ENCODE results near the gene SRSF4. TPM values are rescaled to one million over a fixed set of nuclear protein-coding genes. Genes with fewer than 3 reads are reported as not detected.

The SRSF4 gene
- polyA plus RNA-seq, 1 donor = 149 TPM

DNA sequence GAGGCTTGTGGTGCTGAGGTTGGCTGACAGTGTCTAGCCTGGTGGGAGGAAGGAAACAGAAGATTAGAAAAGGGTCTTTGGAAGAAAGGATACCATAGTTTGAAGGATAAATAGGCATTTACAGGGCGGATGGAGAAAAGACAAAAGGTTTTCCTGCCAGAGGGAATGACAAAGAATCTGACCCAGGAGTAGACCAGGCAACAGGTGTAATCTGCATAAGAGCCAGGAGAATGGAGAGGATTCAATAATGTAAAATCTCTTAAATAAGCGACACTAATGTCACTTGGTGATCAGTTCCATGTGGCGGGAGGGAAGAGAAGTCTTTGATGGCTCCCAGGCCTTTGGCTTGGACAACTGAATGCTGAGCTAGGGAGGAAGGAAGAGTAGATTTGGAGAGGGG, 39.6 kb upstream of the SRSF4 start:
- H3K9me3 ChIP-seq (ENCODE audit: control insufficient read depth, low read depth, low read length) = no peaks in the 10 kb centered on the region
- 100% methylated on average over 2 of the region's 3 CpGs for WGBS (ENCODE audit: insufficient coverage, low lambda C conversion rate)
- H3K27ac ChIP-seq (ENCODE audit: low read length) = no peak overlapping the region
- peaks cover 32% of the 10 kb centered on the region for H3K36me3 ChIP-seq (ENCODE audit: control insufficient read depth, insufficient read depth, low read length)
- H3K27me3 ChIP-seq (ENCODE audit: control insufficient read depth, insufficient read depth, low read length) = no peaks in the 10 kb centered on the region
- H3K4me3 ChIP-seq (ENCODE audit: low read length) = no peak overlapping the region
- DNase-seq = no peak
- no peaks in the 10 kb centered on the region for H3K4me1 ChIP-seq (ENCODE audit: control insufficient read depth, insufficient read depth, low read length)

DNA sequence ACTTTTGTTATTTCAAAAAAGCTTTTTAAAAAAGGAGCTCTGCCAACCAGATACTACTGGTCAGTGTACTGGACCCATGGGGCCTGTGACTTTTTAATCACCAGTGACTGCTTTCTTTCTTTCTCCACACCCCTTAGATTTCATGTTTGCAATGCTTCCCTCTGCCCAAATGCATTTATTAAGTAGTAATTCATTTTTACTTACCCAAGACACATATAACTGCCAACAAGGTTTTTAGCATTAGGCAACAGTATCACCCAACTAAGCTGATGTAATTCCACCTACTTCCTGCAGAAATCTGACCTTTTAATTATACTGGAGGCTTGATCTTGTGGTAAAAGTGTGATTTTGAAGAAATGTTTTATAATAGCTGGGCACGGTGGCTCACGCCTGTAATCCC, 36.5 kb upstream of the SRSF4 start:
- no peaks in the 10 kb centered on the region for H3K9me3 ChIP-seq (ENCODE audit: control insufficient read depth, low read depth, low read length)
- H3K27me3 ChIP-seq (ENCODE audit: control insufficient read depth, insufficient read depth, low read length) = no peaks in the 10 kb centered on the region
- DNase-seq = no peak
- no peak overlapping the region for H3K4me3 ChIP-seq (ENCODE audit: low read length)
- peaks cover 44% of the 10 kb centered on the region for H3K36me3 ChIP-seq (ENCODE audit: control insufficient read depth, insufficient read depth, low read length)
- no peak overlapping the region for H3K27ac ChIP-seq (ENCODE audit: low read length)
- H3K4me1 ChIP-seq (ENCODE audit: control insufficient read depth, insufficient read depth, low read length) = no peaks in the 10 kb centered on the region
- no CpG with 5 or more reads among the region's 2 CpGs for WGBS (ENCODE audit: insufficient coverage, low lambda C conversion rate)

DNA sequence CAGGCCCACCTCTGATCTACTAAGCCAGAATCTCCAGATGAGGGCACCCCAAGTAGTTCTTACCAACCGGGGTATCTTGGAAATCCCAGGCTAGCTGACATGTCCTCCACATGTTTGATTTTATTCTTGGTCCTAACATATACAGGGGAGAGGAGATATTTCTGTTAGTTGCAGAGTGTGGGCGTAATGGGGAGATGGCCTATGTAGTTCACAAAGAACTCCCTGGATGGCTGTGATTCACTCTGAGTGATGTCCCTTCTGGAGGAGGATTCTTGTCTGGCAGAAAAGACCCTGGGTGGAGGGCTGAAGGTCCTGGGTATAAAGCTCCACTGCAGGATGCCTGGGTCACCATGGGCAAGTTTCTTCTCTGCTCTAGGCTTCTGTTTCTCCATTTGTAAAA, 35.9 kb upstream of the SRSF4 start:
- Histone ChIP-seq H3K4me1 (ENCODE audit: control insufficient read depth, insufficient read depth, low read length) (no peaks in the 10 kb centered on the region), H3K36me3 (ENCODE audit: control insufficient read depth, insufficient read depth, low read length) (peaks cover 47% of the 10 kb centered on the region), H3K9me3 (ENCODE audit: control insufficient read depth, low read depth, low read length) (no peaks in the 10 kb centered on the region), H3K4me3 (ENCODE audit: low read length) (no peak overlapping the region), H3K27me3 (ENCODE audit: control insufficient read depth, insufficient read depth, low read length) (no peaks in the 10 kb centered on the region), H3K27ac (ENCODE audit: low read length) (no peak overlapping the region)
- WGBS (ENCODE audit: insufficient coverage, low lambda C conversion rate) = no CpG with 5 or more reads among the region's 2 CpGs
- no peak for DNase-seq

DNA sequence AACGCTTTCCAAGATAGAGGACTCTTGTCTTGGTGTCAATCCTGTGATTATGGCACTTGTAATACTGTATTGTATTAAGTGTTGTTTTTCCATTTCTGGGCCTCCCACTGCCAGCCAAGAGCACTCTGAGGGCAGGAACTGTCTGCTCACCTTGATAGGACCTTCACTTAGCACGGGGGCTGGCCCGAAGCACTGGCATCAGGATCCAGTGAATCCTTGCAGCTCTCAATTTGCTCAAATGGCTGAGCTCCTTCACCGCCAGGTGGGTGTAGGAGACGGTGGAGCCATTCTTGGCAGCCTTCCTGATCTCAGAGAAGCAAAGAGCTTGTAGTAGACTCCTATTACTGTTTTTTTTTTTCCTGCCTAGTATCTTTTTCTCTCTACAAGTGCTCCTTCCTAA, 31.4 kb upstream of the SRSF4 start:
- no peak for DNase-seq
- H3K9me3 ChIP-seq (ENCODE audit: control insufficient read depth, low read depth, low read length) = no peaks in the 10 kb centered on the region
- WGBS (ENCODE audit: insufficient coverage, low lambda C conversion rate) = no CpG with 5 or more reads among the region's 5 CpGs
- no peak overlapping the region for H3K27ac ChIP-seq (ENCODE audit: low read length)
- H3K4me3 ChIP-seq (ENCODE audit: low read length) = no peak overlapping the region
- no peaks in the 10 kb centered on the region for H3K27me3 ChIP-seq (ENCODE audit: control insufficient read depth, insufficient read depth, low read length)
- peaks cover 54% of the 10 kb centered on the region for H3K36me3 ChIP-seq (ENCODE audit: control insufficient read depth, insufficient read depth, low read length)
- peaks cover 8% of the 10 kb centered on the region for H3K4me1 ChIP-seq (ENCODE audit: control insufficient read depth, insufficient read depth, low read length)

DNA sequence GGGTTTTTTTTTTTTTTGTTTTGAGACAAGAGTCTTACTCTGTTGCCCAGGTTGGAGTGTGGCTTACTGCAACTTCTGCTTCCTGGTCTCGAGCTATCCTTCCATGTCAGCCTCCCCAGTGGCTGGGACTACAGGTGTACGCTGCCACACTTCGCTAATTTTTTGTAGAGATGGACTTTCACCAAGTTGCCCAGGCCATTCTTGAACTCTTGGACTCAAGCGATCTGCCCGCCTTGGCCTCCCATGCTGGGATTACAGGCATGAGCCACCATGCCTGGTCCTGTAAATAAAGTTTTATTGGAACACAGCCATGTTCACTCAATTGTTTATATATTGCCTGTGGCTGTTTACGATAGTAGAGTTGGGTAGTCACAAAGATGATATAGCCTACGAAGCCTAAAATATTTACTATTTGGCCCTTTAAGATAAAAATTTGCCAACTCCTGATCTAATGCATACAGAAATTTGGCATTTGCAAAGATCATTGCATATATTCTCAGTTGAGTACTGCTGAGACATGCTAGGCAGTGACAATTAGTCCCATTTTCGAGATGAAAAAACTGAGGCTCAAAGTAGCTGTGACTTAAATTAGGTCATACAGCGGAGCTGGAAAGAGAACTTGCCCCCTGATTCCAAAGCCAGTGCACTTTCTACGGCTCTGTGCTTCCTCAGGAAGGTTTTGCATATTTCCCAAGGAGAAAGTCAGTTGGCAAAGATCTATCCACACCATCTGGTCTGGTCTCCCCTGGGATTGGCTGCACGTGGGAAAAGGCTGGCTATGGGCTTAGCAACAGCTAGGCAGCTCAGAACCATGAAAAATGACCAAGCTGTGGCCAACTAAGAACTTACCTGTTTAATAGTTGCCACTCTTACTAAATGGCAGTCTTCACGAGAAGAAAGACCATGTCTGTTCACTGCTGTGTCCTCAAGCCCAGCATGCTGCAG, 29.7 kb upstream of the SRSF4 start:
- Histone ChIP-seq H3K27ac (ENCODE audit: low read length) (no peak overlapping the region), H3K4me1 (ENCODE audit: control insufficient read depth, insufficient read depth, low read length) (peaks cover 16% of the 10 kb centered on the region), H3K9me3 (ENCODE audit: control insufficient read depth, low read depth, low read length) (no peaks in the 10 kb centered on the region), H3K4me3 (ENCODE audit: low read length) (no peak overlapping the region), H3K27me3 (ENCODE audit: control insufficient read depth, insufficient read depth, low read length) (no peaks in the 10 kb centered on the region), H3K36me3 (ENCODE audit: control insufficient read depth, insufficient read depth, low read length) (peaks cover 57% of the 10 kb centered on the region)
- WGBS (ENCODE audit: insufficient coverage, low lambda C conversion rate) = no CpG with 5 or more reads among the region's 12 CpGs
- no peak for DNase-seq

DNA sequence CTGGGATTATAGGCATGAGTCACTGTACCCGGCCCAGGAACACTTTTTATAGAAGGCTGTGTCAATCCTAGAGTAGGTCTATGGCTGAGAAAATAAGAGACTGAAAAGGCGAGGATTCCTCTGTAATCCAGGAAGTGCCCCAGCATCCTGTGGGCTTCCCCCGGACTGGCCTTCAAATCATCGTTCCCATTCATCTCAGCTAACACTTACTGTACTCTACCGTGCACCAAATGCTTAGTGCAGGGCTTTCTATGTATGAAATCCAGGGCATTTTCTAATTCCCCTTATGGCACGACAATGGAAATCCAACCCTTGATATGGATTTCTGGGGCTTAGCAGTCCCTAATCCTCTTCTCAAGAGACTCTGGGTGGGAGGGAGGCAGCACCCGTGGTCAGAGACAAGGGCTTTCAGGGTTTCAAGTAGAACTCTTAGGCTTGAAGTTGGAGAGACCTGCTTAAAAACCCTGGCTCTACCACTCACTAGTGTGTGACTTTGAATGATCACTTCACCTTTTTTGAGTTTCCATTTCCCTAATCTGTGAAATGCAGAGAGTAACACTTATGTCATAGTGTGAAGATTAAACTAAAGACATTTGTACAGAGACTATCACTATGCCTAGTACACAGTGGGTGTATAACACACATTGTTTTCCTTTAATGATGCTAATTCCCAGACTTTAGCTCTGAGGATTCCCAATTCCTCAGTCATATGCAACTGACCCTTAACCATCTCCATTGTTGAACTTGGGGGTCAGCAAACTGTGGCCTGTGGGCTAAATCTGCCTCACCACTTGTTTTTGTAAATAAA, 28.8 kb upstream of the SRSF4 start:
- WGBS (ENCODE audit: insufficient coverage, low lambda C conversion rate) = no CpG with 5 or more reads among the region's 7 CpGs
- Histone ChIP-seq H3K4me3 (ENCODE audit: low read length) (no peak overlapping the region), H3K27ac (ENCODE audit: low read length) (no peak overlapping the region), H3K36me3 (ENCODE audit: control insufficient read depth, insufficient read depth, low read length) (peaks cover 54% of the 10 kb centered on the region), H3K27me3 (ENCODE audit: control insufficient read depth, insufficient read depth, low read length) (no peaks in the 10 kb centered on the region), H3K4me1 (ENCODE audit: control insufficient read depth, insufficient read depth, low read length) (peaks cover 16% of the 10 kb centered on the region), H3K9me3 (ENCODE audit: control insufficient read depth, low read depth, low read length) (no peaks in the 10 kb centered on the region)
- no peak for DNase-seq

DNA sequence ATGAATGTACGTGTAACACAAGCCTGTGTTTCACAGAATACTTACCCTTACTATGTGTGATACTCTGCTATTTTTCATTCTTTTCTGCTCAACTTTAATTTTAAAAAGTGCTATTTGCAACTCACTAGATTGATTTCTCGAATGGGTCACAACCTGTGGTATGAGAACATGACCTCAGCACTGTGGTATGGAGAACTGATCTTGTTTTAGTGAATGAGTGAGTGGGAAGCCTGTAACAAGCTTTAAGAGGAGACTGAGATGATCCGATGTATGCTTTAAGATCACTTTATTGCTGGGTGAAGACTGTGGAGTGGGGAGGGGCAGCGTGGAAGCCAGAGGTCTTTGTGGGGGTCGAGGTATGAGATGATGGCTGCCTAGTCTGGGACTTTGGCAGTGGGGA, 27.5 kb upstream of the SRSF4 start:
- DNase-seq = no peak
- no peak overlapping the region for H3K4me3 ChIP-seq (ENCODE audit: low read length)
- H3K4me1 ChIP-seq (ENCODE audit: control insufficient read depth, insufficient read depth, low read length) = peaks cover 16% of the 10 kb centered on the region
- peak overlapping the region; percentile 36 for H3K27ac ChIP-seq (ENCODE audit: low read length)
- no peaks in the 10 kb centered on the region for H3K27me3 ChIP-seq (ENCODE audit: control insufficient read depth, insufficient read depth, low read length)
- 100% methylated on average over 1 of the region's 5 CpGs for WGBS (ENCODE audit: insufficient coverage, low lambda C conversion rate)
- H3K9me3 ChIP-seq (ENCODE audit: control insufficient read depth, low read depth, low read length) = no peaks in the 10 kb centered on the region
- peaks cover 50% of the 10 kb centered on the region for H3K36me3 ChIP-seq (ENCODE audit: control insufficient read depth, insufficient read depth, low read length)

DNA sequence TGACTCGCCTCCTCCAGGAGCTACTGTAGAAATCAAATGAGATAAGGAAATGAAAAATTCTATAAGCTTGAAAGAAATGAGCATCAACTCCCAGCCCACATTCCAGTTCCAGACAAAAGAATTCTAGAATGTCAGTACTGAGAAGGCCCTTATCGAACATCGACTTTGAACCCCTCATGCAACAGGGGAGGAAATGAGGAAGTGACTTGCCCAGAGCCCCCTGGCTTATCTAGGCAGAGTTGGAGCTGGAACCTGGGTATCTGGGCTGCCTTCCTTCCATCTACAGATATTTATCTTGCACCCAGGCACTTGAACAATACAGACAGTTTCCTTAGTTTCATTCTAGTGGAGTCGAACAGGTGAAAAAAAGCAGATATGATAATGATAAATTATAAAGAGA, 26.7 kb upstream of the SRSF4 start:
- WGBS (ENCODE audit: insufficient coverage, low lambda C conversion rate) = no CpG with 5 or more reads among the region's 4 CpGs
- H3K9me3 ChIP-seq (ENCODE audit: control insufficient read depth, low read depth, low read length) = no peaks in the 10 kb centered on the region
- H3K36me3 ChIP-seq (ENCODE audit: control insufficient read depth, insufficient read depth, low read length) = peaks cover 54% of the 10 kb centered on the region
- H3K4me1 ChIP-seq (ENCODE audit: control insufficient read depth, insufficient read depth, low read length) = peaks cover 16% of the 10 kb centered on the region
- peak overlapping the region; percentile 36 for H3K27ac ChIP-seq (ENCODE audit: low read length)
- DNase-seq = peak; percentile 72 to 82
- H3K4me3 ChIP-seq (ENCODE audit: low read length) = no peak overlapping the region
- no peaks in the 10 kb centered on the region for H3K27me3 ChIP-seq (ENCODE audit: control insufficient read depth, insufficient read depth, low read length)

DNA sequence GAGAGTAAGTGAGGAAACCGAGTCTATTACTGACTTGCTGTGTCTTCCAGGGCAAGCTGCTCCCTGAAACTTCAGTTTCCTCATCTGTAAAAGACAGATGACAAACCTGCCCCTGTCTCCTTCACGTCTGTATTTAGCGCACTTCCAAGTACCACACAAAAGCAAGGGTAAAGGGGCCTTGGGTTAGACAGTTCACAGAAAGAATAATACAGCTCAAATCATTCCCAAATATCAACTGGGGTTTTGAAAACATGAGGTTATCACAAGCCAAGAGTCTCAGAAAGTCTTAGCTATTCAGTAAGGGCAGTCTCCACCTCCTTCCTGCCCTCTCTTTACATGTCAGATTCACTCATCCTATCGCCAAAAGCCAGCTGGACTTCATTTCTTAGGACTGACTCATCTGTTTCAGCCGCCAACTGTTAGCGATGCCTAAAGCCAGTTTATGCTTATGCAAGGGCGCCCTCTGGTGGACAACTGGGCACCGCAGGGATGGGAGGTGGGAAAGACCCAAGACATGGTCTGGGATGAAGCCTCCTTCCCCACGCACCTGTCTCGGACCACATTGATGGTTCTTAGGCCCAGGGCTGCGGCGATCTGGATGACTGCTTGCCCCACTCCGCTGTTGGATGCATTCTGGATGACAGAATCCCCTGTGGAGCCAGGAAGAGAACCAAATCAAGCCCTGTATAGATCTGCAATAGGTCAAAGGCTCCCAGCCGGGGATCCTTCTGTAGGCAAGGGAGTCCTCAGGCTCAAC, 21.1 kb upstream of the SRSF4 start:
- peaks cover 11% of the 10 kb centered on the region for H3K4me1 ChIP-seq (ENCODE audit: control insufficient read depth, insufficient read depth, low read length)
- WGBS (ENCODE audit: insufficient coverage, low lambda C conversion rate) = no CpG with 5 or more reads among the region's 14 CpGs

DNA sequence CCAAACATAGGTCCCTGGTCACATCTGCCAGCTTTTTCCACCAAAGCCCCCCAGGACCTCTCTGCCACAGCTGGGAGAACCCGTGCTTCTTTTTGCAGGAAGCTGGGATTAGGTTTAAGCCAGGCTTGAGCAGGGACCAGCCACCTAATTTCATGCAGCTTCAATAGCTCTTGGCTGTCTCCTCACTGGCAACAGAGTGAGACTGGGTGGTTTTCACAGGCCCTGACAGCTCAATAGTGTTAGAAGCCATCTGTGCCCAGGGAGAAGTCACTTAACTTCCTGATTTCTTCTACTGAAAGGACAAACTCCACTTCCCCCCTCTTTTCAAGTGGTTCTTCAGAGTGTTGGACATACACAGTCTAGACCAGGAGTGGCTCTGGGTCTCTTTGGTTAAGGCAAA, 20.4 kb upstream of the SRSF4 start:
- no peaks in the 10 kb centered on the region for H3K9me3 ChIP-seq (ENCODE audit: control insufficient read depth, low read depth, low read length)
- H3K27ac ChIP-seq (ENCODE audit: low read length) = peak overlapping the region; percentile 16
- no peaks in the 10 kb centered on the region for H3K27me3 ChIP-seq (ENCODE audit: control insufficient read depth, insufficient read depth, low read length)
- no peak overlapping the region for H3K4me3 ChIP-seq (ENCODE audit: low read length)
- H3K36me3 ChIP-seq (ENCODE audit: control insufficient read depth, insufficient read depth, low read length) = peaks cover 74% of the 10 kb centered on the region
- WGBS (ENCODE audit: insufficient coverage, low lambda C conversion rate) = no CpG with 5 or more reads among the region's 1 CpG
- no peak for DNase-seq
- H3K4me1 ChIP-seq (ENCODE audit: control insufficient read depth, insufficient read depth, low read length) = peaks cover 4% of the 10 kb centered on the region

More for the DNA sequence above, 21.1 kb upstream of the SRSF4 start:
- Histone ChIP-seq H3K27me3 (ENCODE audit: control insufficient read depth, insufficient read depth, low read length) (no peaks in the 10 kb centered on the region), H3K4me3 (ENCODE audit: low read length) (no peak overlapping the region), H3K27ac (ENCODE audit: low read length) (peak overlapping the region; percentile 16), H3K9me3 (ENCODE audit: control insufficient read depth, low read depth, low read length) (no peaks in the 10 kb centered on the region), H3K36me3 (ENCODE audit: control insufficient read depth, insufficient read depth, low read length) (peaks cover 68% of the 10 kb centered on the region)
- peak; percentile 88 to 93 for DNase-seq
